HCT116 (cell line): Measurements from ENCODE around the gene PTBP1. TPM values are rescaled to one million over a fixed set of nuclear protein-coding genes. Genes with fewer than 3 reads are reported as not detected.

Experiments used
- ATAC-seq: fragments of 200-7000 bp; cut with Tn5 transposase; 2 replicates; pipeline ENCODE4 v1.9.1; 2020; ENCODE audit warnings: mild to moderate bottlenecking, moderate library complexity
- BruUV-seq: library from RNA; stranded (reverse); fragments of 400-500 nt; replicated peaks from 2 replicates; lab custom pipeline; 2021; lab: Mats Ljungman, UMichigan
- CTCF ChIA-PET: fragments of 300-600 bp; sonication (Branson Sonifier 250); formaldehyde crosslinking; loops from one replicate; lab custom pipeline; 2021; ENCODE audit warnings: antibody characterized with exemption; lab: Charles Lee
- POLR2A ChIA-PET: fragments of 300-600, 350-600 bp; sonication (Branson Sonifier 250); formaldehyde crosslinking; loops from one replicate; lab custom pipeline; 2021; ENCODE audit warnings: antibody characterized with exemption; lab: Charles Lee
- RAD21 ChIA-PET, 2 experiments: fragments of 300-600 bp; sonication (Branson Sonifier 250); formaldehyde crosslinking; loops; one replicate each; lab custom pipeline; 2023; ENCODE audit warnings: low total read pairs in 2 of 2; ENCODE audit not compliant: uncharacterized antibody in 2 of 2, unreplicated experiment in 2 of 2, low non-redundant PET in 1 of 2; lab: Charles Lee
- DNase-seq: peaks from one replicate; pipeline ENCODE4 v3.0.0-alpha.2; 2010; ENCODE audit warnings: low read depth, low spot score
- H2AFZ ChIP-seq: fragments of 200-600 bp; shearing (Covaris generic), sonication (generic); 2 replicates; pipeline ENCODE4 v1.6.1; 2017; ENCODE audit warnings: low read depth, mixed run types, mixed read lengths, antibody characterized with exemption, low read length; ENCODE audit not compliant: poor library complexity, severe bottlenecking
- H3K27ac ChIP-seq: 2 replicates; pipeline ENCODE4 v1.5.1; 2012; ENCODE audit warnings: low read depth, low read length
- H3K27me3 ChIP-seq: fragments of 200-600 bp; sonication (generic); 2 replicates; pipeline ENCODE4 v1.6.1; 2016; ENCODE audit warnings: mixed run types, low read length, mixed read lengths; ENCODE audit not compliant: insufficient read depth
- H3K36me3 ChIP-seq, 2 experiments: fragments of 200-500 bp in 1 of 2; fragments of 200-600 bp in 1 of 2; sonication (Bioruptor generic) in 1 of 2; sonication (generic) in 1 of 2; 2 replicates each; pipeline versions ENCODE4 v1.5.1 to v1.6.1; 2014 to 2016; ENCODE audit warnings: low read length in 2 of 2, inconsistent platforms in 1 of 2, mixed read lengths in 1 of 2, mixed run types in 1 of 2; ENCODE audit not compliant: insufficient read depth in 2 of 2, control insufficient read depth in 1 of 2
- H3K4me1 ChIP-seq, 2 experiments: fragments of 200-600 bp in 1 of 2; sonication (generic) in 1 of 2; 2 replicates each; pipeline versions ENCODE4 v1.5.1 to v1.6.1; 2012 to 2017; ENCODE audit warnings: low read length in 2 of 2, inconsistent platforms in 1 of 2, mild to moderate bottlenecking in 1 of 2, mixed read lengths in 1 of 2, mixed run types in 1 of 2, moderate library complexity in 1 of 2; ENCODE audit not compliant: insufficient read depth in 2 of 2, control insufficient read depth in 1 of 2
- H3K4me2 ChIP-seq: fragments of 200-600 bp; sonication (generic); 2 replicates; pipeline ENCODE4 v1.6.1; 2017; ENCODE audit warnings: mixed run types, low read length, mixed read lengths
- H3K4me3 ChIP-seq, 2 experiments: fragments of 200-600 bp in 1 of 2; sonication (generic) in 1 of 2; replicated peaks in 1 of 2; 2 replicates each; pipeline ENCODE4 v1.5.1; 2011 to 2016; ENCODE audit warnings: low read length in 2 of 2, control low read depth in 1 of 2, low read depth in 1 of 2, mild to moderate bottlenecking in 1 of 2, mixed read lengths in 1 of 2, mixed run types in 1 of 2
- H3K79me2 ChIP-seq: fragments of 200-600 bp; sonication (generic); 2 replicates; pipeline ENCODE4 v1.6.1; 2017; ENCODE audit warnings: mild to moderate bottlenecking, mixed run types, low read length, moderate library complexity, mixed read lengths; ENCODE audit not compliant: insufficient read depth
- H3K9ac ChIP-seq: fragments of 200-600 bp; sonication (generic); 2 replicates; pipeline ENCODE4 v1.6.1; 2016; ENCODE audit warnings: low read length, mixed read lengths
- H3K9me2 ChIP-seq: fragments of 200-600 bp; sonication (generic), shearing (Covaris generic); 2 replicates; pipeline ENCODE4 v1.6.1; 2017; ENCODE audit warnings: mixed run types, mild to moderate bottlenecking, moderate library complexity; ENCODE audit not compliant: insufficient read depth
- H3K9me3 ChIP-seq, 2 experiments: fragments of 200-500 bp in 1 of 2; fragments of 200-600 bp in 1 of 2; sonication (Bioruptor generic) in 1 of 2; sonication (generic) in 1 of 2; 2 replicates each; pipeline ENCODE4 v1.6.1; 2014 to 2017; ENCODE audit warnings: low read length in 2 of 2, mixed read lengths in 2 of 2, inconsistent platforms in 1 of 2, low read depth in 1 of 2, mild to moderate bottlenecking in 1 of 2, mixed run types in 1 of 2, moderate library complexity in 1 of 2; ENCODE audit not compliant: control insufficient read depth in 1 of 2, insufficient read depth in 1 of 2
- H4K20me1 ChIP-seq: fragments of 200-600 bp; sonication (generic), shearing (Covaris generic); 2 replicates; pipeline ENCODE4 v1.6.1; 2017; ENCODE audit warnings: mixed run types, mild to moderate bottlenecking, moderate library complexity; ENCODE audit not compliant: insufficient read depth
- CBX3 ChIP-seq: IDR thresholded peaks from 2 replicates; pipeline ENCODE4 v1.6.1; 2012; ENCODE audit warnings: low read depth
- SIN3A ChIP-seq: IDR thresholded peaks from 2 replicates; pipeline ENCODE4 v1.6.1; 2012; ENCODE audit warnings: low read depth
- ZNF274 ChIP-seq: fragments of 200-500 bp; sonication (Bioruptor generic); IDR thresholded peaks from 2 replicates; pipeline ENCODE4 v1.6.1; 2014; ENCODE audit warnings: mild to moderate bottlenecking, low read depth, low read length, inconsistent platforms
- intact Hi-C: fragments of 100-400 bp; cut with micrococcal nuclease; formaldehyde crosslinking; loops from 2 replicates; pipeline ENCODE4 v1.10.0; 2022
- total RNA-seq: library from RNA; stranded (reverse); gene quantifications from one replicate; pipeline ENCODE4 v1.2.1, GENCODE V29; 2021; ENCODE audit not compliant: unreplicated experiment
- TF ChIP-seq, protein P1 (sequence below): IDR thresholded peaks from 2 replicates; pipeline ENCODE4 v1.6.1; 2012; ENCODE audit warnings: low read depth

Gene PTBP1
- total RNA-seq, 1 experiment from 2014 or later = 676 TPM

DNA sequence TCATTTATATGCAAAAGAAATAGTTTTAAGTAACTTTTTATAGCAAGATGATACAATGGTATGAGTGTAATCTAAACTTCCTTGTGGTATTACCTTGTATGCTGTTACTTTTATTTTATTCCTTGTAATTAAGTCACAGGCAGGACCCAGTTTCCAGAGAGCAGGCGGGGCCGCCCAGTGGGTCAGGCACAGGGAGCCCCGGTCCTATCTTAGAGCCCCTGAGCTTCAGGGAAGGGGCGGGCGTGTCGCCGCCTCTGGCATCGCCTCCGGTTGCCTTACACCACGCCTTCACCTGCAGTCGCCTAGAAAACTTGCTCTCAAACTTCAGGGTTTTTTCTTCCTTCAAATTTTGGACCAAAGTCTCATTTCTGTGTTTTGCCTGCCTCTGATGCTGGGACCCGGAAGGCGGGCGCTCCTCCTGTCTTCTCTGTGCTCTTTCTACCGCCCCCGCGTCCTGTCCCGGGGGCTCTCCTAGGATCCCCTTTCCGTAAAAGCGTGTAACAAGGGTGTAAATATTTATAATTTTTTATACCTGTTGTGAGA is 14.3 kb downstream of the PTBP1 start:
- CTCF ChIA-PET = no interaction called here
- RAD21 ChIA-PET = no interaction called here
- Histone ChIP-seq H3K9me2 (no peaks in the 10 kb centered on the region), H3K79me2 (peaks cover 49% of the 10 kb centered on the region), H3K27ac (no peak overlapping the region), H3K4me3 (no peak overlapping the region), H2AFZ (no peak overlapping the region), H3K4me1 (no peaks in the 10 kb centered on the region), H3K9me3 (no peaks in the 10 kb centered on the region), H3K4me2 (no peak overlapping the region), H3K9ac (no peak overlapping the region), H3K36me3 (peaks cover 36 to 47% of the 10 kb centered on the region in 2 experiments; a peak in 3 of 4 replicates), H4K20me1 (peaks cover 15% of the 10 kb centered on the region; the same call in 1 of the 2 replicates), H3K27me3 (no peaks in the 10 kb centered on the region)
- POLR2A ChIA-PET = no interaction called here
- ATAC-seq (no peak), DNase-seq (no peak)
- TSS peak; percentile 48 for BruUV-seq
- intact Hi-C loops = no loop called here
- TF ChIP-seq CBX3 (no peak), ZNF274 (no peak)
- TF ChIP-seq, protein P1, sequence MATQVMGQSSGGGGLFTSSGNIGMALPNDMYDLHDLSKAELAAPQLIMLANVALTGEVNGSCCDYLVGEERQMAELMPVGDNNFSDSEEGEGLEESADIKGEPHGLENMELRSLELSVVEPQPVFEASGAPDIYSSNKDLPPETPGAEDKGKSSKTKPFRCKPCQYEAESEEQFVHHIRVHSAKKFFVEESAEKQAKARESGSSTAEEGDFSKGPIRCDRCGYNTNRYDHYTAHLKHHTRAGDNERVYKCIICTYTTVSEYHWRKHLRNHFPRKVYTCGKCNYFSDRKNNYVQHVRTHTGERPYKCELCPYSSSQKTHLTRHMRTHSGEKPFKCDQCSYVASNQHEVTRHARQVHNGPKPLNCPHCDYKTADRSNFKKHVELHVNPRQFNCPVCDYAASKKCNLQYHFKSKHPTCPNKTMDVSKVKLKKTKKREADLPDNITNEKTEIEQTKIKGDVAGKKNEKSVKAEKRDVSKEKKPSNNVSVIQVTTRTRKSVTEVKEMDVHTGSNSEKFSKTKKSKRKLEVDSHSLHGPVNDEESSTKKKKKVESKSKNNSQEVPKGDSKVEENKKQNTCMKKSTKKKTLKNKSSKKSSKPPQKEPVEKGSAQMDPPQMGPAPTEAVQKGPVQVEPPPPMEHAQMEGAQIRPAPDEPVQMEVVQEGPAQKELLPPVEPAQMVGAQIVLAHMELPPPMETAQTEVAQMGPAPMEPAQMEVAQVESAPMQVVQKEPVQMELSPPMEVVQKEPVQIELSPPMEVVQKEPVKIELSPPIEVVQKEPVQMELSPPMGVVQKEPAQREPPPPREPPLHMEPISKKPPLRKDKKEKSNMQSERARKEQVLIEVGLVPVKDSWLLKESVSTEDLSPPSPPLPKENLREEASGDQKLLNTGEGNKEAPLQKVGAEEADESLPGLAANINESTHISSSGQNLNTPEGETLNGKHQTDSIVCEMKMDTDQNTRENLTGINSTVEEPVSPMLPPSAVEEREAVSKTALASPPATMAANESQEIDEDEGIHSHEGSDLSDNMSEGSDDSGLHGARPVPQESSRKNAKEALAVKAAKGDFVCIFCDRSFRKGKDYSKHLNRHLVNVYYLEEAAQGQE = no peak

GRCh38 chr19:812049-812746 is 14.9 kb downstream of the PTBP1 start:
- H2AFZ ChIP-seq = no peak overlapping the region
- intact Hi-C loops = no loop called here
- H3K9me3 ChIP-seq = no peaks in the 10 kb centered on the region
- no TSS peak for BruUV-seq
- RAD21 ChIA-PET = no interaction called here
- peaks cover 43% of the 10 kb centered on the region for H3K79me2 ChIP-seq
- H3K27ac ChIP-seq = no peak overlapping the region
- H3K36me3 ChIP-seq = peaks cover 32 to 41% of the 10 kb centered on the region in 2 experiments; a peak in 3 of 4 replicates
- no peak overlapping the region for H3K9ac ChIP-seq
- DNase-seq = no peak
- H3K27me3 ChIP-seq = no peaks in the 10 kb centered on the region
- POLR2A ChIA-PET = no interaction called here
- H4K20me1 ChIP-seq = peaks cover 9% of the 10 kb centered on the region; the same call in 1 of the 2 replicates
- H3K4me1 ChIP-seq = no peaks in the 10 kb centered on the region
- no peak overlapping the region for H3K4me2 ChIP-seq
- no peak overlapping the region for H3K4me3 ChIP-seq
- CTCF ChIA-PET = no interaction called here
- ATAC-seq = peak; percentile 7
- TF ChIP-seq SIN3A = 0 out of 2 replicates have a peak, but pooled peaks have one; percentile 17
- no peak for TF ChIP-seq CBX3
- no peaks in the 10 kb centered on the region for H3K9me2 ChIP-seq
